B cell (primary cell): ENCODE measurements around the gene EFCAB12. TPM values are rescaled to one million over a fixed set of nuclear protein-coding genes. Genes with fewer than 3 reads are reported as not detected.

Source experiments
- ATAC-seq: fragments of 200-7000 bp; cut with Tn5 transposase; one replicate; pipeline ENCODE4 v1.10.0; 2021; ENCODE audit warnings: low read depth, mild to moderate bottlenecking, moderate number of reproducible peaks, moderate library complexity
- CTCF ChIA-PET: fragments of 350-600 bp; sonication (Branson Sonifier 250); formaldehyde crosslinking; loops from one replicate; lab custom pipeline; 2021; ENCODE audit warnings: antibody characterized with exemption, inconsistent platforms; lab: Charles Lee
- POLR2A ChIA-PET: fragments of 350-600 bp; sonication (Branson Sonifier 250); formaldehyde crosslinking; loops from one replicate; lab custom pipeline; 2021; ENCODE audit warnings: antibody characterized with exemption; lab: Charles Lee
- DNase-seq: peaks from one replicate; pipeline ENCODE4 v3.0.0; 2013
- H2AFZ ChIP-seq: 2 replicates; pipeline ENCODE4 v1.6.1; 2012; ENCODE audit warnings: mild to moderate bottlenecking, low read depth, low read length; ENCODE audit not compliant: insufficient read depth, poor library complexity, severe bottlenecking
- H3K27ac ChIP-seq, 2 donors: 1 replicate in 1 of 2; 2 replicates in 1 of 2; pipeline ENCODE4 v1.5.1; 2012 to 2013; ENCODE audit warnings: low read length in 2 of 2, mild to moderate bottlenecking in 2 of 2, moderate library complexity in 1 of 2
- H3K27me3 ChIP-seq, 4 experiments: fragments of 200-600 bp in 1 of 4; sonication (generic) in 1 of 4; replicated peaks in 1 of 4; 1 replicate in 2 of 4; 2 replicates in 2 of 4; pipeline versions ENCODE4 v1.6.1 to v1.7.0; 2013 to 2016; ENCODE audit warnings: low read length in 3 of 4, mild to moderate bottlenecking in 2 of 4, mixed read lengths in 1 of 4, moderate library complexity in 1 of 4; ENCODE audit not compliant: insufficient read depth in 4 of 4, control insufficient read depth in 3 of 4; ENCODE audit errors: control extremely low read depth in 1 of 4
- H3K36me3 ChIP-seq, 2 experiments: replicated peaks in 1 of 2; 1 replicate in 1 of 2; 2 replicates in 1 of 2; pipeline versions ENCODE4 v1.6.1 to v1.7.1; 2013; ENCODE audit warnings: low read length in 1 of 2; ENCODE audit not compliant: insufficient read depth in 2 of 2, control insufficient read depth in 1 of 2; ENCODE audit errors: control extremely low read depth in 1 of 2, extremely low read depth in 1 of 2
- H3K4me1 ChIP-seq, 2 donors: fragments of 200-600 bp in 1 of 2; sonication (generic) in 1 of 2; 1 replicate in 1 of 2; 2 replicates in 1 of 2; pipeline versions ENCODE4 v1.5.1 to v1.6.1; 2013 to 2017; ENCODE audit warnings: low read length in 2 of 2; ENCODE audit not compliant: control insufficient read depth in 2 of 2, insufficient read depth in 2 of 2
- H3K4me2 ChIP-seq: replicated peaks from 2 replicates; pipeline ENCODE3; 2012; ENCODE audit warnings: mild to moderate bottlenecking, low read depth, low read length; ENCODE audit not compliant: poor library complexity, severe bottlenecking
- H3K4me3 ChIP-seq, 5 experiments: fragments of 200-600 bp in 1 of 5; sonication (generic) in 1 of 5; 1 replicate in 3 of 5; 2 replicates in 2 of 5; pipeline versions ENCODE4 v1.5.1 to v1.7.0; 2011 to 2016; ENCODE audit warnings: low read length in 4 of 5, mild to moderate bottlenecking in 4 of 5, low read depth in 2 of 5, control low read depth in 1 of 5, moderate library complexity in 1 of 5; ENCODE audit not compliant: insufficient read depth in 1 of 5; ENCODE audit errors: control extremely low read depth in 1 of 5, extremely low read depth in 1 of 5
- H3K79me2 ChIP-seq: fragments of 200-600 bp; sonication (generic); one replicate; pipeline ENCODE4 v1.6.0; 2016; ENCODE audit warnings: low read length; ENCODE audit not compliant: control insufficient read depth, insufficient read depth
- H3K9ac ChIP-seq: fragments of 200-600 bp; sonication (generic); 2 replicates; pipeline ENCODE4 v1.6.1; 2017; ENCODE audit warnings: mild to moderate bottlenecking, low read length, moderate library complexity
- H3K9me3 ChIP-seq, 3 donors: one replicate each; pipeline versions ENCODE4 v1.6.1 to v1.7.1; 2013; ENCODE audit warnings: low read length in 2 of 3; ENCODE audit not compliant: control insufficient read depth in 2 of 3, insufficient read depth in 1 of 3; ENCODE audit errors: control extremely low read depth in 1 of 3
- H4K20me1 ChIP-seq: 2 replicates; pipeline ENCODE4 v1.6.0; 2012; ENCODE audit warnings: mild to moderate bottlenecking, low read length; ENCODE audit not compliant: insufficient read depth, control insufficient read depth, poor library complexity, severe bottlenecking
- H3K27ac Mint-ChIP-seq: one replicate; pipeline ENCODE4 v1.8.0; 2021; ENCODE audit warnings: mixed read lengths
- H3K27me3 Mint-ChIP-seq: one replicate; pipeline ENCODE4 v1.8.0; 2021; ENCODE audit warnings: mixed read lengths
- H3K4me1 Mint-ChIP-seq: one replicate; pipeline ENCODE4 v1.8.0; 2021; ENCODE audit warnings: mixed read lengths
- H3K4me3 Mint-ChIP-seq: one replicate; pipeline ENCODE4 v1.8.0; 2021; ENCODE audit warnings: mixed read lengths
- H3K9me3 Mint-ChIP-seq: one replicate; pipeline ENCODE4 v1.8.0; 2022; ENCODE audit warnings: mixed read lengths; ENCODE audit not compliant: insufficient read depth
- CTCF ChIP-seq: fragments of 200-600 bp; IDR thresholded peaks from one replicate; pipeline ENCODE4 v1.8.0; 2022; ENCODE audit warnings: antibody characterized with exemption, mild to moderate bottlenecking
- EZH2 ChIP-seq: IDR thresholded peaks from 2 replicates; pipeline ENCODE4 v1.6.1; 2012; ENCODE audit warnings: borderline replicate concordance, low read depth, mild to moderate bottlenecking, moderate library complexity, low read length; ENCODE audit not compliant: insufficient read depth, poor library complexity, severe bottlenecking
- whole genome bisulfite sequencing: methylation state at CpG from one replicate; pipeline ENCODE4 v1.1.5; 2013; ENCODE audit warnings: missing lambda C conversion rate; ENCODE audit not compliant: insufficient coverage; 5-methylcytosine and 5-hydroxymethylcytosine counted together
- intact Hi-C: fragments of 100-400 bp; cut with micrococcal nuclease; formaldehyde crosslinking; loops from one replicate; pipeline ENCODE4 v1.10.0; 2022
- polyA plus RNA-seq: library from polyadenylated mRNA; depleted of rRNA; stranded (reverse); fragments of >200 nt; gene quantifications from 2 replicates; pipeline ENCODE4 v1.2.3, GENCODE V29; 2012
- total RNA-seq, 2 donors: library from RNA; stranded (reverse); fragments of 120-200 nt in 1 of 2; gene quantifications; 1 replicate in 1 of 2; 2 replicates in 1 of 2; pipeline versions ENCODE4 v1.2.3 to v1.2.4, GENCODE V29; 2013 to 2022

The EFCAB12 gene
- total and polyA plus RNA-seq, 2 donors (not counting 1 experiment from before 2014, with no cell fraction given) = 3.5 to 6.5 TPM

- intact Hi-C loops = no loop called here
- Histone ChIP-seq H3K4me3 (no peak overlapping the region), H3K4me1 (no peaks in the 10 kb centered on the region), H3K27me3 (no peaks in the 10 kb centered on the region), H3K36me3 (peaks cover 0 to 10% of the 10 kb centered on the region in 2 experiments), H3K9ac (no peak overlapping the region), H3K27ac (no peak overlapping the region), H3K4me2 (no peak overlapping the region), H3K9me3 (no peaks in the 10 kb centered on the region), H4K20me1 (no peaks in the 10 kb centered on the region), H3K79me2 (no peaks in the 10 kb centered on the region), H2AFZ (no peak overlapping the region)
- TF ChIP-seq CTCF (no peak), EZH2 (no peak)
- no CpG with 5 or more reads among the region's 1 CpG for WGBS
- DNase-seq (no peak), ATAC-seq (no peak)
- no peaks in the 10 kb centered on the region for H3K9me3 Mint-ChIP-seq
- no peaks in the 10 kb centered on the region for H3K27me3 Mint-ChIP-seq
- POLR2A ChIA-PET = no interaction called here
- no peaks in the 10 kb centered on the region for H3K4me1 Mint-ChIP-seq
- no peak overlapping the region for H3K4me3 Mint-ChIP-seq
- CTCF ChIA-PET = no interaction called here
- H3K27ac Mint-ChIP-seq = no peak overlapping the region
Measured at GRCh38 chr3:129453732-129454131, 25.3 kb upstream of the EFCAB12 start.

GRCh38 chr3:129449279-129450115 is 21.1 kb upstream of the EFCAB12 start:
- intact Hi-C loops = no loop called here
- POLR2A ChIA-PET = no interaction called here
- H3K9me3 Mint-ChIP-seq = no peaks in the 10 kb centered on the region
- DNase-seq (no peak), ATAC-seq (no peak)
- Histone ChIP-seq H3K9me3 (no peaks in the 10 kb centered on the region), H3K4me1 (no peaks in the 10 kb centered on the region), H3K4me2 (no peak overlapping the region), H2AFZ (no peak overlapping the region), H3K27ac (no peak overlapping the region), H3K4me3 (no peak overlapping the region), H3K27me3 (no peaks in the 10 kb centered on the region), H3K9ac (no peak overlapping the region), H3K36me3 (peaks cover 0 to 6% of the 10 kb centered on the region in 2 experiments), H3K79me2 (peaks cover 28% of the 10 kb centered on the region), H4K20me1 (no peaks in the 10 kb centered on the region)
- H3K27ac Mint-ChIP-seq = no peak overlapping the region
- no peaks in the 10 kb centered on the region for H3K4me1 Mint-ChIP-seq
- TF ChIP-seq CTCF (no peak), EZH2 (no peak)
- CTCF ChIA-PET = interaction anchor here (0.9 kb wide), 1 partner anchor 52 kb away, joined by 3 read pairs; no protein-coding TSS in a partner anchor
- no peak overlapping the region for H3K4me3 Mint-ChIP-seq
- no peaks in the 10 kb centered on the region for H3K27me3 Mint-ChIP-seq
- no CpG with 5 or more reads among the region's 5 CpGs for WGBS
